Middle frontal gyrus (tissue), 1 donor: ENCODE data around the gene SLITRK2.

ENCODE experiments used
- DNase-seq: peaks from one replicate; pipeline ENCODE4 v3.0.0-alpha.2; 2015; ENCODE audit warnings: low spot score; ENCODE audit errors: extremely low spot score

SLITRK2 gene, protein sequence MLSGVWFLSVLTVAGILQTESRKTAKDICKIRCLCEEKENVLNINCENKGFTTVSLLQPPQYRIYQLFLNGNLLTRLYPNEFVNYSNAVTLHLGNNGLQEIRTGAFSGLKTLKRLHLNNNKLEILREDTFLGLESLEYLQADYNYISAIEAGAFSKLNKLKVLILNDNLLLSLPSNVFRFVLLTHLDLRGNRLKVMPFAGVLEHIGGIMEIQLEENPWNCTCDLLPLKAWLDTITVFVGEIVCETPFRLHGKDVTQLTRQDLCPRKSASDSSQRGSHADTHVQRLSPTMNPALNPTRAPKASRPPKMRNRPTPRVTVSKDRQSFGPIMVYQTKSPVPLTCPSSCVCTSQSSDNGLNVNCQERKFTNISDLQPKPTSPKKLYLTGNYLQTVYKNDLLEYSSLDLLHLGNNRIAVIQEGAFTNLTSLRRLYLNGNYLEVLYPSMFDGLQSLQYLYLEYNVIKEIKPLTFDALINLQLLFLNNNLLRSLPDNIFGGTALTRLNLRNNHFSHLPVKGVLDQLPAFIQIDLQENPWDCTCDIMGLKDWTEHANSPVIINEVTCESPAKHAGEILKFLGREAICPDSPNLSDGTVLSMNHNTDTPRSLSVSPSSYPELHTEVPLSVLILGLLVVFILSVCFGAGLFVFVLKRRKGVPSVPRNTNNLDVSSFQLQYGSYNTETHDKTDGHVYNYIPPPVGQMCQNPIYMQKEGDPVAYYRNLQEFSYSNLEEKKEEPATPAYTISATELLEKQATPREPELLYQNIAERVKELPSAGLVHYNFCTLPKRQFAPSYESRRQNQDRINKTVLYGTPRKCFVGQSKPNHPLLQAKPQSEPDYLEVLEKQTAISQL

DNA sequence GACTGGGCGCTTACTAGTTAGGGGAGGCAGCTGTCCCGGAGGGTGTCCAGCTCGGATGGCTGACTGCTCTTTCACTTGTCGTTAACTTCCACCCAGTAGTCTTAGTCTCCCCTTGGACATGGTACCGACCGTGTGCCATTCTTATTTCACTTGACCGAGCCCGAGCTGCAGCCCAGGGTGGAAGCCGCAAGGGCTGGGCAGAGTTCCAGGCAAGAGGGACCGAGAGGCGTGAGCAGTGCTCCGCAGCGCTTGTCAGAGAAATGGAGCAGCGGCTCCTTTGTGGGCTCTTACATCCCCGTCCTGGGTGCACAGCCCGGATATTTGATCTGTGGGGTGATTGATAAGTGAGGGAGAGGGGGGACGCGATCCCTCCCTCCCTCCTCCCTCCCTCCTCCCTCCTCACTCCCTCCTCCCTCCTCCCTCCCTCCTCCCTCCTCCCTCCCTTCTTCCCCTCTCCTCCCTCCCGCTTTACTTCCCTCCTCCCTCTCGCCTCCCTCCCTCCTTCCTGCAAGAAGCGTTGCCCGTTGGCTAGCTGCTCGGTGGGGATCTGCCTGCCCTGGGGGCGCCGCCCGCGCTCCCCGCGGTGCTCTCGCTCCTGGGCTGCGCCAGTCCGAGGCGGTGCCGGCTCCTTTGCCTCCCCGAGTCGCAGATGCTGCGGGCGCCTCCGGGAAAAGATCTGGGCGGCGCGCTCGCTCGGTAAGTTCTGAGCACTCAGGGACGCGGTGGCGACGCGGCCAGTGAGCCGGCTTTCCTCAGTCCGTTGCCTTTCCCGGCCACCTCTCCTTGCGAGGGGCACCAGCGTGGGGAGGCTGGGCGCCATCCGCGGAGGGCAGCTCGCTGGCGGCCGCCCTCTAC lies at the start of gene SLITRK2:
TSS of gene SLITRK2 (plus strand) at position 499 of the 855 bp plus-strand sequence. CDS start 4,597 bp downstream, outside the sequence.
- no peak for DNase-seq

- no peak for DNase-seq
Observed at GRCh38 chrX:145773006-145773405, 44.6 kb upstream of the SLITRK2 start.

DNA sequence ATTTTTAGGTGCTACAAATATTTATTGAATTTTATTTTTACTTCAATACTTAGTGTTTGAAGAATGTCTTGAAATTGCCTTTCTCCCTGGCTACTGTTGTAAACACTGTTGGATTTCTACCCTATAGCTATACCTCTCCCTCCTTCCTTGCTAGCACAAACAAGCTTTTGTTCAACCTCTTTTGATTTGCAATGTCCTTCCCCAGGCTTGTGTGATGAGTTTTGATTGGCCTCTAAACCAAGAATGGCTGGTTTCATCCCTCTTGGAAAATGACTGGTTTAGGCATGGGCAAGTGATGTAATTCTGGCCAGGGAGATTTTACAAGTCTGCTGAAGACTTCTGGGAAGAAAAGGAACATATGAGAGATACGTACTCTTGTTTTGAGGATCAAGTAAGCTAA lies 25.3 kb upstream of the SLITRK2 start:
- no peak for DNase-seq

- no peak for DNase-seq
Observed at GRCh38 chrX:145803508-145803907, 14.1 kb upstream of the SLITRK2 start.

DNA sequence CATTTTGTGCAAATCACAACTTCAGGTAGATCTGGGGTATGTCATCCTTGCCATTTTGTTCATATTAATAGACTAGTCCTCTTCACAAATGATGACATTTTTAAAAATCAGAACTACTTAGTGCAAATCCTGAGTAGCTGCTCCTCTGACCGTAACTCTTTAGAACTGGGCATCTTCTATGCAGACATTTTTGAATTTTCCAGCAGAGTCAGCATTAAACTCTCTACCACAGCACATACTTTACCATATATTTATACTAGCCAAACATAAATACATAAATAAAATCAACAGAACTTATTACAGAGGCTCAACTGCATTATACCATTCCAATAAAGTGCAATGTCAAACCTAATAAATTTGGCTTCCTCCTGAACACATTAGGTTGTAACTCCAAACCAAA lies 4.5 kb upstream of the SLITRK2 start:
- no peak for DNase-seq

DNA sequence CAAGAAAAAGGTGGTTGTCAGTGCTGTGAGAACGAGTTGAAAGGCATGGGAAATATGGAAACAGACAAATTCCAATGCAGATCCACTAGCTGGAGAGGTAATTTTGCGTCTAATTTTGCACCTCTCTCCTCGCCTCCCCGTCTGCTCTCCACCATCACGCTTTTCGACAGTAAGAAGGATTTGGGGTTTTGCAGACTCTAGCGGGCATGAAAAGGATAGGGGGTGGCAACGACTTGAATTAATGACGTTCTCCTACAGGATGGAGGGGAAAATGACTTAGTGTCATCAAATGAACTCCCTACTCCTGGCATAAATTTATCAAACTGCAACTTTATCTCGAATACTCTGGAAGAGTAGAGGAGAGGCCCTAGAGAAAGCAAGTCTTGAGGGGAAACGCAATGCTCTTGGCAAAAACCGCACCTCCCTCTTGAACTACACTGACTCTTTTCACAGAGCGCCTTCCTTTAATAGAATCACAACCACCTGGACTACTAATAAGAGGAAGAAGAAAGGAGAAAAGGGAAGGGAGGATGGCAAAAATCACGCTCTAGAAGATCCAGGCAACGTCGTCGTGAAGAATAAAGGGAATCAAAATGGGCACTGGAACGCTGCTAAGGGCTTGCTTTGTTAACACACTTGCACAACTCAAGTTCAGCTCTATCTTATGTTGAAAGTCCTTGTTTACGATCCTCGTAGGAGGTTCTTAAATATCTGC lies 871 bp upstream of the SLITRK2 start:
- DNase-seq = no peak

- DNase-seq = no peak
Observed at GRCh38 chrX:145818186-145819113, 821 bp downstream of the SLITRK2 start.

DNA sequence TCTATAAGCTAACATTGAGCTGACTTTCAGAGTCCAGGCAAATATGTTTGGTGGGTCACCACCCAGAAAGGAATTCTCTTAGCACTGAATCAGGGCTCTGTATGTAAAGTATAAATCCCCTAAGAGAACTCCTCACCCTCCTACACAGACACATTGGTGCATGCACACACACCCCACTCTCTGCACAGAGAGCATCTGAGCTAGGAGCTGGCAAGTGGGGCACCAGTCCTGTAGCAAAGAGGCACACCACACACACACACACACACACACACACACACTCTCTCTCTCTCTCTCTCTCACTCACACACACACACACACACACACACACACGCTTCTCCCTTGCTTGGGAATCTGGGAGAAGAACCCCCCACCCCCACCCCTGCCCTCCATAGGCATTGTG lies 3.2 kb downstream of the SLITRK2 start:
- no peak for DNase-seq

DNA sequence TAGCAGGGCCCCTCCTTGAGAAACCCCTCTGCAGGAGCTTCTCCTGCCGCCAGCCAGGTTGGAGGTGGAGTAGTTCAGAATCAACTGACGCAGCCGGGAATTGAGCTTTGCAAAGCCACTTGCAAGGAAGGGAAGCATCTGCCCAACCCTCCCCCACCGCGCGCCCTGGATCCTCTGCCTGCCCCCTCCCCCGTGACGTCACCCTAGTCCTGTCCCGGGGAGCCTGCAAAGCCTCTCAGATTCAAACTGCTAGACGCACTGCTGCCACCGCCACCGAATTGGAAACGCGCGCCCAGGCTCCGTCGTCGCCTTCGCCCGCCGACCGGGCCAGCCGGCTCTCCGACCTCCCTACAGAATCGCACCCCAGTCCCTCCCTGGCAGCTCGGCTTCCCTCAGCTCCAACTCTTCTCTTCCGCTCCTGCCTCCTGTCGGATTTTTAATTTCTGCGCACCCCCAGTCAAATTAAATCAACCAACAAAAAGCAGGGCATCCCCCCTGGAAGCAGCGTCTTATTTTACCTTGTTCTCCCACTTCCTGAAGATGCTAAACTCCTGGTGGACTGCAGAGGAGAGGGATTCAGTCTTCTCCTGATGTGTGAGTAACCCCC lies 3.8 kb downstream of the SLITRK2 start:
- DNase-seq = peak; percentile 62

DNA sequence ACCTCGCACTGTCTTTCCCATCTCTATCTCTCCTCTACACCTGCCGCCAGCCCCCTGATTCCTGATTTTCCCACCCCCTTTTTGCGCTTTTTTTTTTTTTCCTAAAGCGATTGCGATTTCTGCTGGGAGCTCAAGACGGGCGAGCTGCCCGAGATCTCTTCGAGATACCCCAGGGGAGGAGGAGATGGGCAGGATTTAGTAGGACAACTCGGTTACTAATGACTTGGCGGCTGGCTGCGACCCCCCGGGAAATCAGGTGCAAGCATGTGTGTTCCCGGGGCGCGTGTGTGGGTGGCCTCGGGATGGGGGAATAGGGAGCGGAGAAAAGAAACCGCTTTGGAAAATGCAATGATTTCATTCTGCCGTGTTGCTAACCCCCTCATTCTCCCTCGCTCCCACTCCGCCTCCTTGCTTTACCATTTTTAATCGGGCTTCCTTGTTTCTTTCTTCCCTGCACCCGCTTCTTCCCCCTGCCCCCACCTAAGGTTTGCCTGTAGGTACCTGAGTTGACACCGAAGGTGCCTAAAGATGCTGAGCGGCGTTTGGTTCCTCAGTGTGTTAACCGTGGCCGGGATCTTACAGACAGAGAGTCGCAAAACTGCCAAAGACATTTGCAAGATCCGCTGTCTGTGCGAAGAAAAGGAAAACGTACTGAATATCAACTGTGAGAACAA lies 4.4 kb downstream of the SLITRK2 start:
- DNase-seq = no peak

GRCh38 chrX:145823132-145823531 lies 5.5 kb downstream of the SLITRK2 start:
- no peak for DNase-seq

- DNase-seq = no peak
Observed at GRCh38 chrX:145825896-145826295, 8.3 kb downstream of the SLITRK2 start.

- DNase-seq = no peak
Observed at GRCh38 chrX:145826466-145826865, 8.8 kb downstream of the SLITRK2 start.

DNA sequence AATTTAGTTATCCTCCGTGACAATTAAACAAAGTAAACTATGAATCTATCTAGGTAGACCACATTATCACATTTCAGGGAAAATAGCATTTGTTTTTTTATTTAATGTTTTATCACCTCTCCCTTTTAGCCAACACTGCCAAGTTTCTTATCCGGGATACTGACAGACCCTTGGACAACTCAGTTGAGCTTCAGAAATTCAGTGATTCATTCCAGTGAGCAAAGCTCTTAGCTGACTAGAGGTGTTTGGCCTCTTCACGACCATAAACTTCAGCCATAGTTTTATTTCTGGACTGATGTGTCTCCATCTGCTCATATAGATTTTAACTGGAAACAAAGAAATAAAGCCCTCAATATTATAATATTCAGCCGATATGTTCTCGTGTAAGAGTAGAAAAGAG lies 15.2 kb downstream of the SLITRK2 start:
- no peak for DNase-seq

- DNase-seq = no peak
Observed at GRCh38 chrX:145840531-145840930, 22.9 kb downstream of the SLITRK2 start.

DNA sequence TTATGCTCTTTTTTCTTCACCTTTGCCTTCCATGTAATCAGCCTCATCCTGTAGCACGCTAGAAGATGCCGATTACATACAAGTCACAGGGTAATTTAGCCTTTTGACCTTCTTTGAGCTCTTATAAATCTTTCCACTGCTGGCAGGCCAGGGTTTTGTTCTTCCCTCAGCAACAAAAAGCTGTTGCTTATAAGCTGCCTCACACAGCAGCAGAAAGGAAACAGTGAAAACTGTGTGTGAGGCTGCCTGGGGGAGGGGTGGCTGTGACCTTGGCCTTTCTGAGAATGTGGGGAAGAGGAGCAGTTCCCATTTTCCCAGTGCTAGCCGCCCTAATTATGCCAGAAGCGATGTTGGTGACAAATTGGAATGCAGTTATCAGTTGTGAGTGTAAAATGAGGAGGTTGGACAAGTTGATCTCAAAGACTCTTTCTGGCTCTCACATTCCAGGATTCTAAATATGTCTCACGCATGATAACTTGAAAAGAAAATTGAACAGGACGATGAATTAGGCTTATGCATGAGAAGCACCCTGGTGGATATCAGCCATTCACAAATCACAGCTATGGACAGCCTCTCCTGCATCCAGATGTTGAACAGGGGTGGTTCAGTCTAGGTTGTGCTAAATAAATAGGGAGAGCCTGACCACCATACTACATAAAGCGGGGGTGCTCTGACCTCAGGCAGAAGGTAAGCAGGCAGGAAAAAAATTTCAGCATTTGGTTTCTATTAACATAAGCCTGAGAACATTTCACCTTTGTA lies 25.7 kb downstream of the SLITRK2 start:
- DNase-seq = no peak

- no peak for DNase-seq
Observed at GRCh38 chrX:145844886-145845285, 27.3 kb downstream of the SLITRK2 start.

DNA sequence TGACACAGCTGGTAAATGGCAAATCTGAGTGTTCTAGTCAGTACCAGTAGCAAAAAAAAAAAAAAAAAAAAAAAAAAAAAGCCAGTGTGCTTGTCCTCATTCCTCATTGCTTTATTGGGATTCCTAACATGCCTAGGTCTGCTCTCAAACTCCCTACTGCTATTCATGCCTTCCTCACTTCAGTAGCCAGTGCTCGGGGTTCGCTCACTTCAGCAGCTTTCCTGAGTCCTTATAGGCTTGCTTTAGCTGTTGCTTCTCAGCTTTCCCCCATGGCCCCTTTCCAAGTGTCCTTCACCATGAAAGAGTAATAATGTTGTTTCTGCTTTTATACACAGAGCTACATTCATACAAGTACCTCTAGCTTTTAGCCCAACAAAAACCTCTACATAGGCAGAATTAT lies 30.8 kb downstream of the SLITRK2 start:
- no peak for DNase-seq
